Measurements from ENCODE around the gene GATC.

GRCh38 chr12:120495731-120496412 is 49.6 kb downstream of the GATC start, which contains the start of gene DYNLL1:
- TF ChIP-seq EZH2 (IDR thresholded peaks at IDR 0.05; ENCODE audit: insufficient read depth, poor library complexity, severe bottlenecking) (no peak), EZH2phosphoT487 (IDR thresholded peaks at IDR 0.05; ENCODE audit: insufficient read depth, low read depth) (no peak)
